Measurements from ENCODE around the gene SELENOK. TPM values are rescaled to one million over a fixed set of nuclear protein-coding genes. Genes with fewer than 3 reads are reported as not detected.

Gene SELENOK
- total RNA-seq, 1 experiment from 2014 or later, result 16.3 TPM

DNA sequence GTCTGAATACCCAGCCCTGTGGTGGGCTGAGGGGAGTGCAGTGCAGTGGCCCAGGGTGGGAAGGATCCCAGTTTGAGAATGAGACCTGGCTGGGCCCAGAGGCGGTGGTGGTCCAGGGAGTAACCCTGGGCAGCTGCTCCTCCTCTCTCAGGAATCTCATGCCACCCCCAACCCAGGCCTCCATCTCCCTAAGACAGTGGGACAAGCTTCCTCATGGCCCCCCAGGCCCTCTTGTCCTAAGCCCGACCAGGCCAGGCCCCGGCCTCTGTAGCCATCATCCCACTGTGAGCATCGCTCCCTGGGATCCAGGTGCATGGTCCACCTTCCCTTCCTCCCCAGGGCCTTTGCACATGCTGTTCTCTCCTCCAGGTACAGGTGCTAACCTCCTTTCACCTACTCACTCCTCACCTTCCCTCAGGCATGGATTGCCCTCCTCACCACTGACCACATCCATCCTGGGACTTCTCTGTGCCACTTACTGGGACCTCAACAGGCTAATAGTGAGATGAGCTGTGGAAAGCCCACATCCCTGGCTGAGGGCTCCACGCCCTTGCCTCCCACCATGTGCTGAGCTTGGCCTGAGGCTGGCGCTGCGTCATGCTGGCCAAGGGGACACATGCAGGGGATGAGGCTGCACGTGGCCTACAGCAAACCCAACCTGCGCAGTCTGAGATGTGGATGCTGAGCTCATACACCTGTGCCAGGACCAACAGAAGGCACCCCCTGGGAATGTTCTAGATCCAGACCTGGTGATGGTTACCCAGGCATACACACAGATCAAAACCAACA is 55.4 kb downstream of the SELENOK start:
- intact Hi-C loops (cut with micrococcal nuclease; ENCODE audit: unreplicated experiment), result no loop called here
- no peaks in the 10 kb centered on the region for H3K9me3 ChIP-seq (ENCODE audit: control insufficient read depth, insufficient read depth, low read depth, low read length)
- ChIA-PET CTCF (no interaction called here), POLR2A (no interaction called here)
- peaks cover 3% of the 10 kb centered on the region for H3K4me1 ChIP-seq (ENCODE audit: control insufficient read depth, insufficient read depth, low read length)
- no peaks in the 10 kb centered on the region for H3K27me3 ChIP-seq (ENCODE audit: control insufficient read depth, insufficient read depth, low read length)
- H3K27ac ChIP-seq (ENCODE audit: low read length), result no peak overlapping the region
- DNase-seq (ENCODE audit: low read depth, low spot score) (no peak), ATAC-seq (no peak)
- H3K4me3 ChIP-seq (ENCODE audit: low read depth in 2 of 2, low read length in 2 of 2), result no peak overlapping the region
- BruUV-seq (replicated peaks), result no TSS peak
- in situ Hi-C loops (cut with HindIII; ENCODE audit: low pct_unique_long_range_greater_than_20kb, low sequenced_read_pairs), result no loop called here
- H3K36me3 ChIP-seq (ENCODE audit: control insufficient read depth, insufficient read depth, low read length), result no peaks in the 10 kb centered on the region
- TF ChIP-seq SIN3A (IDR thresholded peaks at IDR 0.05; ENCODE audit: borderline replicate concordance, insufficient read depth, low read depth, low read length), result no peak
- no peak for TF ChIP-seq TCF7L2 (IDR thresholded peaks at IDR 0.05; ENCODE audit: low read depth, low read length)
- TF ChIP-seq, protein P1, sequence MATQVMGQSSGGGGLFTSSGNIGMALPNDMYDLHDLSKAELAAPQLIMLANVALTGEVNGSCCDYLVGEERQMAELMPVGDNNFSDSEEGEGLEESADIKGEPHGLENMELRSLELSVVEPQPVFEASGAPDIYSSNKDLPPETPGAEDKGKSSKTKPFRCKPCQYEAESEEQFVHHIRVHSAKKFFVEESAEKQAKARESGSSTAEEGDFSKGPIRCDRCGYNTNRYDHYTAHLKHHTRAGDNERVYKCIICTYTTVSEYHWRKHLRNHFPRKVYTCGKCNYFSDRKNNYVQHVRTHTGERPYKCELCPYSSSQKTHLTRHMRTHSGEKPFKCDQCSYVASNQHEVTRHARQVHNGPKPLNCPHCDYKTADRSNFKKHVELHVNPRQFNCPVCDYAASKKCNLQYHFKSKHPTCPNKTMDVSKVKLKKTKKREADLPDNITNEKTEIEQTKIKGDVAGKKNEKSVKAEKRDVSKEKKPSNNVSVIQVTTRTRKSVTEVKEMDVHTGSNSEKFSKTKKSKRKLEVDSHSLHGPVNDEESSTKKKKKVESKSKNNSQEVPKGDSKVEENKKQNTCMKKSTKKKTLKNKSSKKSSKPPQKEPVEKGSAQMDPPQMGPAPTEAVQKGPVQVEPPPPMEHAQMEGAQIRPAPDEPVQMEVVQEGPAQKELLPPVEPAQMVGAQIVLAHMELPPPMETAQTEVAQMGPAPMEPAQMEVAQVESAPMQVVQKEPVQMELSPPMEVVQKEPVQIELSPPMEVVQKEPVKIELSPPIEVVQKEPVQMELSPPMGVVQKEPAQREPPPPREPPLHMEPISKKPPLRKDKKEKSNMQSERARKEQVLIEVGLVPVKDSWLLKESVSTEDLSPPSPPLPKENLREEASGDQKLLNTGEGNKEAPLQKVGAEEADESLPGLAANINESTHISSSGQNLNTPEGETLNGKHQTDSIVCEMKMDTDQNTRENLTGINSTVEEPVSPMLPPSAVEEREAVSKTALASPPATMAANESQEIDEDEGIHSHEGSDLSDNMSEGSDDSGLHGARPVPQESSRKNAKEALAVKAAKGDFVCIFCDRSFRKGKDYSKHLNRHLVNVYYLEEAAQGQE (IDR thresholded peaks at IDR 0.05; ENCODE audit: insufficient read depth in 1 of 2, low read depth in 2 of 2, low read length in 1 of 2), result no peak
- no peak for TF ChIP-seq POLR2AphosphoS5 (IDR thresholded peaks at IDR 0.05; ENCODE audit: low read depth, low read length)
- TF ChIP-seq, protein P2, sequence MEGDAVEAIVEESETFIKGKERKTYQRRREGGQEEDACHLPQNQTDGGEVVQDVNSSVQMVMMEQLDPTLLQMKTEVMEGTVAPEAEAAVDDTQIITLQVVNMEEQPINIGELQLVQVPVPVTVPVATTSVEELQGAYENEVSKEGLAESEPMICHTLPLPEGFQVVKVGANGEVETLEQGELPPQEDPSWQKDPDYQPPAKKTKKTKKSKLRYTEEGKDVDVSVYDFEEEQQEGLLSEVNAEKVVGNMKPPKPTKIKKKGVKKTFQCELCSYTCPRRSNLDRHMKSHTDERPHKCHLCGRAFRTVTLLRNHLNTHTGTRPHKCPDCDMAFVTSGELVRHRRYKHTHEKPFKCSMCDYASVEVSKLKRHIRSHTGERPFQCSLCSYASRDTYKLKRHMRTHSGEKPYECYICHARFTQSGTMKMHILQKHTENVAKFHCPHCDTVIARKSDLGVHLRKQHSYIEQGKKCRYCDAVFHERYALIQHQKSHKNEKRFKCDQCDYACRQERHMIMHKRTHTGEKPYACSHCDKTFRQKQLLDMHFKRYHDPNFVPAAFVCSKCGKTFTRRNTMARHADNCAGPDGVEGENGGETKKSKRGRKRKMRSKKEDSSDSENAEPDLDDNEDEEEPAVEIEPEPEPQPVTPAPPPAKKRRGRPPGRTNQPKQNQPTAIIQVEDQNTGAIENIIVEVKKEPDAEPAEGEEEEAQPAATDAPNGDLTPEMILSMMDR (IDR thresholded peaks at IDR 0.05), result no peak

DNA sequence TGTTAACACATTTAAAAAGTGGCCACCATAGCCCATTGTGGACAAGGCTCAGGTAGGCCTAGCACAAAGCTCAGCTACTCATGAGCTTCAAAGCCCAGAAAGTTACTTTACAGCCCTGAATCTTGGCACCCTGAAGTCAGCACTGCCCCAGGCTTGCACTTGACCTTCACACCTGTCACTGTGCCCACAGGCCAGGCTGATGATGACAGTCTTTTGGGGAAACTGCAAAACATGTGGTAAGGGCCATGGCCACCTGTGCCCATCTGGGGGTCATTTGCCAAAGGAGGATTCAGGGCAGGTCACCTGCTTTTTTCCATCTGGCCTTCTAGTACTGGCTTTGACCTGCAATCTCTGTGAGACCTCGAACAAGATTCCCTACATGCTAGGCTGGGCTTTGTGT is 56.4 kb downstream of the SELENOK start:
- TF ChIP-seq SIN3A (IDR thresholded peaks at IDR 0.05; ENCODE audit: borderline replicate concordance, insufficient read depth, low read depth, low read length) (no peak), POLR2AphosphoS5 (IDR thresholded peaks at IDR 0.05; ENCODE audit: low read depth, low read length) (no peak), TCF7L2 (IDR thresholded peaks at IDR 0.05; ENCODE audit: low read depth, low read length) (no peak)
- TF ChIP-seq, protein P2 (IDR thresholded peaks at IDR 0.05), result no peak
- TF ChIP-seq, protein P1 (IDR thresholded peaks at IDR 0.05; ENCODE audit: insufficient read depth in 1 of 2, low read depth in 2 of 2, low read length in 1 of 2), result no peak
- intact Hi-C loops (cut with micrococcal nuclease; ENCODE audit: unreplicated experiment) (no loop called here), in situ Hi-C loops (cut with HindIII; ENCODE audit: low pct_unique_long_range_greater_than_20kb, low sequenced_read_pairs) (no loop called here)
- no TSS peak for BruUV-seq (replicated peaks)
- no peaks in the 10 kb centered on the region for H3K4me1 ChIP-seq (ENCODE audit: control insufficient read depth, insufficient read depth, low read length)
- DNase-seq (ENCODE audit: low read depth, low spot score), result no peak
- H3K4me3 ChIP-seq (ENCODE audit: low read depth in 2 of 2, low read length in 2 of 2), result no peak overlapping the region
- no peak overlapping the region for H3K27ac ChIP-seq (ENCODE audit: low read length)
- no peak for ATAC-seq
- H3K36me3 ChIP-seq (ENCODE audit: control insufficient read depth, insufficient read depth, low read length), result no peaks in the 10 kb centered on the region
- ChIA-PET CTCF (no interaction called here), POLR2A (no interaction called here)
- no peaks in the 10 kb centered on the region for H3K9me3 ChIP-seq (ENCODE audit: control insufficient read depth, insufficient read depth, low read depth, low read length)
- H3K27me3 ChIP-seq (ENCODE audit: control insufficient read depth, insufficient read depth, low read length), result no peaks in the 10 kb centered on the region
